Esophagus (tissue), 2 donors: ENCODE measurements around the gene FKBP5. TPM values are rescaled to one million over a fixed set of nuclear protein-coding genes. Genes with fewer than 3 reads are reported as not detected.
"Not testable (repeated sequence)": the region's sequence is repeated elsewhere in the genome, so short reads cannot be mapped to it uniquely, and the experiment has no call there.

Experiments used
- H3K27ac ChIP-seq, 2 donors: one replicate each; pipeline ENCODE4 v1.5.1; 2013; ENCODE audit warnings: low read depth in 2 of 2, mild to moderate bottlenecking in 2 of 2, inconsistent platforms in 1 of 2, low read length in 1 of 2, moderate library complexity in 1 of 2
- H3K27me3 ChIP-seq, 2 donors: one replicate each; pipeline ENCODE4 v1.6.1; 2013; ENCODE audit warnings: low read length in 2 of 2, control low read depth in 1 of 2, mild to moderate bottlenecking in 1 of 2; ENCODE audit not compliant: insufficient read depth in 2 of 2, control insufficient read depth in 1 of 2
- H3K36me3 ChIP-seq, 2 donors: one replicate each; pipeline ENCODE4 v1.6.1; 2013; ENCODE audit warnings: low read length in 1 of 2; ENCODE audit not compliant: control insufficient read depth in 2 of 2, insufficient read depth in 2 of 2
- H3K4me1 ChIP-seq, 2 donors: one replicate each; pipeline ENCODE4 v1.6.1; 2013; ENCODE audit warnings: low read length in 1 of 2; ENCODE audit not compliant: control insufficient read depth in 2 of 2, insufficient read depth in 2 of 2
- H3K4me3 ChIP-seq, 2 donors: one replicate each; pipeline ENCODE4 v1.5.1; 2013; ENCODE audit warnings: low read length in 2 of 2, mild to moderate bottlenecking in 2 of 2, low read depth in 1 of 2, moderate library complexity in 1 of 2
- H3K9me3 ChIP-seq, 2 donors: one replicate each; pipeline ENCODE4 v1.6.1; 2013; ENCODE audit warnings: mild to moderate bottlenecking in 2 of 2, low read depth in 1 of 2, low read length in 1 of 2, moderate library complexity in 1 of 2; ENCODE audit not compliant: control insufficient read depth in 2 of 2, insufficient read depth in 1 of 2
- WGBS, 2 donors: extraction: QIAGEN DNeasy Blood & Tissue Kit; methylation state at CpG; one replicate each; pipeline ENCODE4 v1.1.7; 2013; 5-methylcytosine and 5-hydroxymethylcytosine counted together
- polyA plus RNA-seq, 2 donors: library from polyadenylated mRNA; stranded (reverse); fragments of 200-250 nt; gene quantifications; one replicate each; pipeline ENCODE4 v1.2.3, GENCODE V29; 2013
- donor health status: healthy with polysubstance abuse.
- donor health status: Bipolar disorder and iron deficiency.

The FKBP5 gene
- polyA plus RNA-seq, 2 donors = 32.8 to 45.9 TPM

DNA sequence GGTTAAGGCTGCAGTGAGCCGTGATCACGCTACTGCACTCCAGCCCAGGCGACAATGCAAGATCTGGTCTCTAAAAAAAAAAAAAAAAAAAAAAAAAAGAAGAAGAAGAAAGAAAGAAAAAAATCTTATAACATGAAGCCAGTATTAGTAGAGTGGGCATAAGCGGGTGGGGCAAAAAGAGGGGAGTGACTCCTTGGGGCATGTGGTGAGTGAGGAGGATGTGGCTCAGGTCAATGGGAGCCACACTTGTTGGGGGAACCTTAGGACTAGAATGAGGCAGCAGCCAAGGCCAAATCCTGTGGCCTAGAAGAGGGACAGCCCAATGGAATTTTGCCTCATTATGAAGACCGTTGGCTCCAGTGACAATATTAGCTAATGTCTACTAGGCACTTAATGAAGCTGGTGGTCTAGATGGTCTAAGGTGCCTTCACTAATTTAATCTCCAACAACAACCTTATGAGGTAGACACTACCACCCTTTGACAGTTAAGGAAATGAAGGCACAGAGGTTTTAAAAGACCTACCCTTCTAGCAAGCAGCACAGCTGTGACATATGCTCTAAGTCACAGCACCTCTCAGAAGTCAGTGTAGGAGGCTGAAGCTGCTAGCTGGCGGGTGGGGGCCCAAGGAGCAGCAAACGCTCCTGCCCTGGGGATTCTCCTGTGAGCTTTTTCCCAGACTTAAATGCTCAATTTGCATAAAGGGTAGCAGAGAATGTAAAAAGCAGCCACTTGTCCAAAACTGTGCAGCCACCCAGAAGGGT is 24.5 kb upstream of the FKBP5 start:
- Histone ChIP-seq H3K4me1 (peaks cover 0 to 7% of the 10 kb centered on the region in 2 donors), H3K9me3 (no peaks in the 10 kb centered on the region), H3K27ac (no peak overlapping the region), H3K4me3 (no peak overlapping the region), H3K36me3 (no peaks in the 10 kb centered on the region), H3K27me3 (no peaks in the 10 kb centered on the region)
- 90 to 92% methylated on average over 7 of the region's 7 CpGs for WGBS, 2 donors

DNA sequence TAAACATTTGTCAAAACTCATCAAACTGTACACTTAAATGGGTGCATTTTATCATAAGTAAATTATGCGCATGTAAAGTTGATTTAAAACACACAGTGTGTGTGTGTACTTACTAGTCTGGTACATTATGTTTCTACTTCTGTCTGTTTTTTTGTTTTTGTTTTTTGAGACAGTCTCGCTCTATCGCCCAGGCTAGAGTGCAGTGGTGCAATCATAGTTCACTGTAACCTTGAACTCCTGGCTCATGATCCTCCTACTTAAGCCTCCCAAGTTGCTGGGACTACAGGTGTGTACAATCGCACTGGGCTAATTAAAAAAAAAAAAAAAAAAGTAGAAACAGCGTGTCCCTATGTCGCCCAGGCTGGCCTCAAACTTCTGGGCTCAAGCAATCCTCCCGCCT is 23.0 kb upstream of the FKBP5 start:
- WGBS, 2 donors = 97% methylated on average over 7 of the region's 7 CpGs
- Histone ChIP-seq H3K4me1 (peaks cover 0 to 3% of the 10 kb centered on the region in 2 donors), H3K9me3 (no peaks in the 10 kb centered on the region), H3K36me3 (no peaks in the 10 kb centered on the region), H3K27me3 (no peaks in the 10 kb centered on the region), H3K4me3 (no peak overlapping the region), H3K27ac (no peak overlapping the region)

DNA sequence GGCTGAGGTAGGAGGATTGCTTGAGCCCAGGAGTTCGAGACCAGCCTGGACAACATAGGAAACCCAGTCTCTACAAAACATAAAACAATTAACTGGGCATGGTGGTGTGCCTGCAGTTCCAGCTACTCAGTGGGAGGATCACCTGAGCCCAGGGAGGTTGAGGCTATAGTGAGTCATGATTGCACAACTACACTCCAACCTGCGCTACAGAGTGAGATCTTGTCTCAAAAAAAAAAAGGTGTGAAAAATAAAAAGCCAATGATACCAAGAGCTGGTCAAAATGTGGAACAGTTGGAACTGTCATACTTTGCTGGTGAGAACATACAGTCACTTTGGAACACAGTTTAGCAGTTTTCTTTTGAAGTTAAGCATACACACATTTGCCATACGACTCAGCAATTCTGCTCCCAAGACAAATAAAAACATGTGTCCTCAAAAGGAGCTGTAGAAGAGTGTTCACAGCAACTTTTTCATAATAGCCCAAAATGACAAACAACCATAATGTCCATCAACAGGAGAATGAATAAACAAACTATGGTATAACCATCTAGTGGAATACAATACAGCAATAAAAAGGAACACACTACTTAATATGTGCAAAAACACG is 21.6 kb upstream of the FKBP5 start:
- H3K9me3 ChIP-seq = no peaks in the 10 kb centered on the region
- H3K4me3 ChIP-seq = no peak overlapping the region
- peaks cover 0 to 3% of the 10 kb centered on the region in 2 donors for H3K4me1 ChIP-seq
- H3K27me3 ChIP-seq = no peaks in the 10 kb centered on the region
- 54% methylated on average over 4 of the region's 4 CpGs for WGBS, 2 donors
- no peak overlapping the region for H3K27ac ChIP-seq
- H3K36me3 ChIP-seq = no peaks in the 10 kb centered on the region

DNA sequence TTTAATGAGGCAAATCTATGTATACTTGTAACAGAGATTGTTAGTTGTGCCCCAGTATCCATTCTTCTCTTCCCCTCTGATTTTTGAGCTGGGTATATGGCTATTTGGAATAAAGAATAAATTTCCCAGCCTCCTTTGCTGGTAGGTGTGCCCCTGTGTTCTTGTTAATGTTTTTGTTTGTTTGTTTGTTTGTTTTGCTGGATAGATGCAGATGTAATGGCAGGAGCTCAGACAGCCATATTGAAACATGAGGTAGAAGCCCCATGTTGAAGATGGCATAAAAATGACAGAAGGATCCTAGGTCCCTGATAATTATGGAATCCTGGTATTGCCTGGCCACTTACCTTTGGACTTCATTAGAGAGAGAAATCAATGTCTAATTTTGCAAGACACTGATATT is 19.9 kb upstream of the FKBP5 start:
- Histone ChIP-seq H3K36me3 (peaks cover 0 to 2% of the 10 kb centered on the region in 2 donors), H3K27me3 (no peaks in the 10 kb centered on the region), H3K4me3 (no peak overlapping the region), H3K27ac (no peak overlapping the region), H3K9me3 (peaks cover 0 to 2% of the 10 kb centered on the region in 2 donors), H3K4me1 (peaks cover 0 to 3% of the 10 kb centered on the region in 2 donors)

GRCh38 chr6:35707714-35708407 is 19.1 kb upstream of the FKBP5 start:
- Histone ChIP-seq H3K27me3 (no peaks in the 10 kb centered on the region), H3K9me3 (peaks cover 0 to 3% of the 10 kb centered on the region in 2 donors), H3K27ac (no peak overlapping the region), H3K36me3 (peaks cover 0 to 2% of the 10 kb centered on the region in 2 donors), H3K4me3 (no peak overlapping the region), H3K4me1 (peaks cover 0 to 3% of the 10 kb centered on the region in 2 donors)
- WGBS, 2 donors = 54 to 63% methylated on average over 4 of the region's 4 CpGs

DNA sequence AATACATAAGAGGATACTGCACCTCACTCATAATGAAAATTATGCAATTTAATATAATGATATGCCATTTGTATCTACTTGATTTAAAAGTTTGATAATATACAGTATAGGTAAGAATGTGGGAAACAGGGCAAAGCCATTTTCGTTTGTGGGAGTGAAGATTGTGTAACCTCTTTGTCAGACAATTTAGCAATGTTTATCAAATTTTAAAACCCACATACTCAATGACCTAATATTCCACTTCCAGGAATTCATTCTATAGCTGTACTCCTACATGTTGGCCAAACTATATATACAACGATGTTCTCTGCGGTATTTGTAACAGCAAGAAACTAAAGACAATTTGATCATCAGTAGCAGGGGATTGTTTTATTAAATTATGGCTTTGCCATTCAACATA is 17.8 kb upstream of the FKBP5 start:
- WGBS, 2 donors = 61 to 65% methylated on average over 3 of the region's 3 CpGs
- Histone ChIP-seq H3K36me3 (peaks cover 0 to 2% of the 10 kb centered on the region in 2 donors), H3K9me3 (peaks cover 0 to 3% of the 10 kb centered on the region in 2 donors), H3K4me1 (peaks cover 0 to 3% of the 10 kb centered on the region in 2 donors), H3K27me3 (no peaks in the 10 kb centered on the region), H3K4me3 (no peak overlapping the region), H3K27ac (no peak overlapping the region)

- Histone ChIP-seq H3K9me3 (peaks cover 0 to 3% of the 10 kb centered on the region in 2 donors), H3K4me3 (no peak overlapping the region), H3K27ac (no peak overlapping the region), H3K36me3 (peaks cover 0 to 2% of the 10 kb centered on the region in 2 donors), H3K4me1 (no peaks in the 10 kb centered on the region), H3K27me3 (no peaks in the 10 kb centered on the region)
Observed at GRCh38 chr6:35703554-35703953, 14.8 kb upstream of the FKBP5 start.

DNA sequence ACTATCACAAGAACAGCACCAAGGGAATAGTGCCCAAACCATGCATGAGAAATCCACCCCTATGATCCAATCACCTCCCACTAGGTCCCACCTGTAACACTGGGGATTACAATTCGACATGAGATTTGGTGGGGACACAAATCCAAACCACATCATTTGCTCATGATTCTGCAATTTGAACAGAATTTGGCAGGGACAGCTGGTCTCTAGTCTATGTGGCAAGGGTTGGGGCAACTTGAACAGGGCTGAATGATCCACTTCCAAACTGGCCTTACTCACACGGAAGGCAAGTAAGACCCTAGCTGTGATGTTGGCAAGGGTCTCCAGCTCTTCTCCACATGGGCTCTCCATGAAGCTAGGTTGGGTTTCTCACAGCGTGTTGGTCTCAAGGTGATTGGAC is 10.1 kb upstream of the FKBP5 start:
- WGBS, 2 donors = 81 to 83% methylated on average over 3 of the region's 3 CpGs
- H3K36me3 ChIP-seq = no peaks in the 10 kb centered on the region
- H3K4me1 ChIP-seq = no peaks in the 10 kb centered on the region
- no peak overlapping the region for H3K27ac ChIP-seq
- H3K27me3 ChIP-seq = no peaks in the 10 kb centered on the region
- peaks cover 0 to 3% of the 10 kb centered on the region in 2 donors for H3K9me3 ChIP-seq
- H3K4me3 ChIP-seq = no peak overlapping the region

GRCh38 chr6:35698430-35698829 is 9.7 kb upstream of the FKBP5 start:
- H3K9me3 ChIP-seq, H3K36me3 ChIP-seq, H3K27me3 ChIP-seq, H3K4me3 ChIP-seq, H3K4me1 ChIP-seq, H3K27ac ChIP-seq: not testable (repeated sequence)
- WGBS, 2 donors = 91 to 92% methylated on average over 7 of the region's 7 CpGs
